ENCODE results near the gene R3HCC1L.

- TF ChIP-seq EZH2 (IDR thresholded peaks at IDR 0.05; ENCODE audit: borderline replicate concordance, insufficient read depth, low read length, poor library complexity, severe bottlenecking) (no peak), SMC3 (conservative IDR thresholded peaks at IDR 0.05; ENCODE audit: poor library complexity) (no peak), TAF1 (IDR thresholded peaks at IDR 0.05; ENCODE audit: low read depth) (no peak), REST (IDR thresholded peaks at IDR 0.05; ENCODE audit: borderline replicate concordance) (no peak), CTCF (IDR thresholded peaks at IDR 0.05; ENCODE audit: poor library complexity, severe bottlenecking) (no peak), RAD21 (conservative IDR thresholded peaks at IDR 0.05) (no peak), EP300 (conservative IDR thresholded peaks at IDR 0.05; ENCODE audit: poor library complexity, severe bottlenecking) (no peak), MXI1 (conservative IDR thresholded peaks at IDR 0.05; ENCODE audit: poor library complexity, severe bottlenecking) (no peak)
Measured at GRCh38 chr10:98217801-98218200, 83.3 kb downstream of the R3HCC1L start.

Measured in neural cell (in vitro differentiated cells).